Activated CD8-positive, alpha-beta memory T cell treated with anti-CD3 and anti-CD28 coated beads, Interleukin-2, amount 50 U/mL, for 1 hour (primary cell): ENCODE results near the gene PSMD14.
"Not testable (repeated sequence)": the region's sequence is repeated elsewhere in the genome, so short reads cannot be mapped to it uniquely, and the experiment has no call there.

Source experiments
- DNase-seq: peaks from one replicate; pipeline ENCODE4 v3.0.0-alpha.2; 2020; ENCODE audit errors: extremely low read depth

The PSMD14 gene

DNA sequence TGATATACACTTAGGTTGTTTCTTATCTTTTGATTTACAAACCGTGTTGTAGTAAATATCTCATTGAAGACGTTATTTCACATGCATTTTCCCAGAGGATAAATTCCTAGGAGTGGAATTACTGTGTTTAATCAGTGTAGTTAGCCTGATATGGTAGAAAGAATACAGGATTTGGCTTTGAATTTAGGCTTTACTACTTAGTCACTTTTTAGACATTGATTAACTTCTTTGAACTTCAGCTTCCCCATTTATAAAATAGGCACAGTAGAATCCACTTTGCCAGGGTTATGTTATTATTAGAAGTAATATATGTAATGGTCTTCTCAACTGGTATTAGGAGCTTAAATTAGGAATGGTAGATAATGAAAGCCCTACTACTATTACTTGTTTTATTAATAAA, 27.4 kb downstream of the PSMD14 start:
- no peak for DNase-seq

DNA sequence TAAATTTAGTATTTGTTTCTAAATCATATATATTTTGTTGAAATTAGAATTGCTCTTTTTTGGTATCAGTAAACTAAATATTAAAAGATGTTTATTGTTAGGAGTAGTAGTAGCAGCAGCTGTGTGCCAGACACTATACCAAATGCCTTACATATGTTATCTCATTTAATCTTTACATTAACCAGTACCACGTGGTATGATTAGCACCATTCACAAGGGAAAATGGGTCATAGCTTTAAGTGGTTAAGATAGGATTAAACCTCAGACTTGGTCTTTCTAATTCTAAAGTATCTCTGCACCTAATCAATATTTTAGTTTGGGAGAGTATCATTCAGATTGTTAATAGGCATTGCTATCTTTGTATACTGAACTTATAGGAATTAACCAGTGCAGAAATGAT, 29.0 kb downstream of the PSMD14 start:
- DNase-seq, result no peak

DNA sequence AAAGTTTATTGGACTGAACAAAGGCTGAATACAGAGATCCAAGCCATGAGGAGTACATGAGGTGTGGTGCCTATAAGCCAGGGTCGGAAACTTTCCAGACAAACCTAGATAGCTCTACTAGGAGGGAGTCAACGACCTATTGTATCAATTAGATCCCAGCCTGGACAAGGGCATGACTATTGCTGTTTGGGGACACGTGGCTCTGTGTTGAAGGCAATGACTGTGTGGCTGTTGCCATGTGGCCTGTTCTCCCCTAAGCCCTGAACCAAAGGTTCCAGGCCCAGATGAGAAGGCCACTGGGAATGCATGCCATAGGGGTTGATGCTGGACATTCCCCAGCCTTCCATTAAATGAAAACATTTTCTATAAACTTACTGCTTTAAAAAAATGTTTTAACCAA, 31.3 kb downstream of the PSMD14 start:
- DNase-seq, result not testable (repeated sequence)

DNA sequence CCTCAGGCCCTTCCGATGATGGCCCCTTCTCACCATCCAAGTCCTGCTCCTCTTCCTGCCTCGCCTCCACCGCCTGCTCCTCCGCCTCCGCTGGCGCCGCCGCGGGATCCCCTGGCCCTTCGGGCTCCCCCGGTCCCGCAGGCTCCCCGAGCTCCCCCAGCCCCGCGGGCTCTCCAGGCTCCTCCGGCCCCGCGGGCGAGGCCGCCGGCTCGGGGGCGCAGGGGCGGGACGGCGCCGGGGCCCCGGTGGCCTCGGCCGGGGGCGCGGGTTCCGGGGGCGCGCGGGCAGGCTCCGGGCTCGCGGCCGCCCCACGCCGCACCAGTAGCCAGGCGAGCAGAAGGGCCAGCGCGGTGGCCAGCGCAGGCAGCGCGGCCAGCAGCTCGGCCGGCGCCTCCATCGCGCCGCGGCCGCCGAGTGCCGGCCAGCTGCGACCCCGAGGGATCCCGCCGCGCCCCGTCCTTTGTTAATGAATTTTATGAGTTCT, 32.7 kb downstream of the PSMD14 start:
- not testable (repeated sequence) for DNase-seq

DNA sequence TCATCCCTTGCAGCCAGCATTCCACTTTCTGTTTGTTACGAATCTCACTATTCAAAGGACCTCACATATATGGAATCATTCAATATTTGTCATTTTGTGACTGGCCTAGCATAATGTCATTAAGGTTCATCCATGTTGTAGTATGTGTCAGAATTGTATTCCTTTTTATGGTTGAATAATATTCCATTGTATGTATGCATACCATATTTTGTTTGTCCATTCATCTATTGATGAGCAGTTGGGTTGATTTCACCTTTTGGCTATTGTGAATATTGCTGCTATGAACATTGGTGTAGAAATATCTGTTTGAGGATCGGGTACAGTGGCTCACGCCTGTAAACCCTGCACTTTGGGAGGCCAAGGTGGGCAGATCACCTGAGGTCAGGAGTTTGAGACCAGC, 35.0 kb downstream of the PSMD14 start:
- no peak for DNase-seq

DNA sequence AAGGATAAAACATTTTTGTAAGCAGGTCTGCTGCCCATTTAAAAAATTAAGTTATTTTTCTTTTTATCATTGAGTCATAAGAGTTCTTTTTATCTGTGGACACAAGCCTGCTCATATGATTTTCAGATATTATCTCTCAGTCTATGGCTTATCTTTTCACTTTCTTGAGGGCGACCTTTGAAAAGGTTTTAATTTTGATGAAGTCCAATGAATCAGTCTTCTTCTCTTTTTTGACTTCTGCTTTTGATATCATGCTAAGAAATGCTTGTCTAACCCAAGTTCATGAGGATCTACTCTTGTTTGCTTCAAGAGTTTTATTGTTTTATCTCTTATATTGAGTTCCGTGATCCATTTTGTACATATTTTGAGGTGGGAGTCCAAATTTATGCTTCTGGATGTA, 36.5 kb downstream of the PSMD14 start:
- no peak for DNase-seq

DNA sequence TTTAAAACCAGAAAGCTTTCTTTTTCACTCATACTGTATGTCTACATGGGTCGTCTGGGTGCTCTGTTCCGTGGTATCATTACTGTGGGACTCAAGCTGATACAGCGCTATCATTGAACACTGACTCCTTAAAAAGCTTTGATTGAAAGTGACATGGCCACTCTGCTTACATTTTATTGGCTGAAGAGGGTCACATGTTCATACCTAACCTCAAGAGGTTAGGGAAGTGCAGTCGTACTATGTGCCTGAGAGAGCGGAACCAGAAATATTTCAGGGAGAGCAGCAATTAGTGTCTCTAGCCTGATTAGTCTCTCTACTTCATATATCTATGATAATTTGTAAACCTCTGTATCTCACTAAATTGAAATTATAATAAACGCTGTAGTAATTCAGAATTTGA, 43.5 kb downstream of the PSMD14 start:
- DNase-seq, result no peak

DNA sequence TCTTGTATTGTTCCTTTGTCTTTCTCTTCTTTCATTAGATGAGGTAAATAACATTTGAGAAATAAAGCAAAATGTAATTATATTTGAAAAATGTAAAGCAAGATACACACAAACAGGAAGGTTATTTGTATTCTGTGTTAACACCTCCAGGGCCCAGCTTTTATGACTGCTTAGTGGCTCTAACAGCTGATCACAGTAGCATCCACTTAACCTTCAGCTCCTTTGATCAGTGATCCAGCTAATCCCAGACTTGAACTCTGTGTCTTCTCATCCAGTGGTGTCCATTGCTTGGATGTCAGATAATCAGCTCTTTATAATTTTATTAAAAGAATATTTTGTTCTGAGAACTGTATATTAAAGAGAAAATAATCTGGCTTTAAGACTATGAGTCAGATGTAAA, 44.5 kb downstream of the PSMD14 start:
- DNase-seq, result no peak

DNA sequence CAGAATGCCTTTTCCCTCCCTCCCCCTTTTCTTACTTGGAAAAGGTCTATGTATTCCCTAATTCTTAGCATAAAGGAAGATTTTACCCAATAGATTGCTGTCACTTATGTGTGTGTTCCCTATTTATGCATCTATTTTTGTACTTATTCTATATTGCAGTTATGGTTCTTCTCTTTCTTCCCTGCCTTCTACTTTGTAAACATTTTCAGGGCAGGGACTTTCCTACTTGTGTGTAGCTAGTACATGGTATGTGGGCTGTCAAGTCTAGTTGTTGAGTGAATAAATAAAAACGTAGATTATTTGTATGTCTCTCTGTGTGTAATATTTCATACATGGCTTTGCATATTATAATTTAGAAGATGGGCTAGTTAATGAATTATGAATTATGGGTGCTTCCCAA, 45.3 kb downstream of the PSMD14 start:
- no peak for DNase-seq

DNA sequence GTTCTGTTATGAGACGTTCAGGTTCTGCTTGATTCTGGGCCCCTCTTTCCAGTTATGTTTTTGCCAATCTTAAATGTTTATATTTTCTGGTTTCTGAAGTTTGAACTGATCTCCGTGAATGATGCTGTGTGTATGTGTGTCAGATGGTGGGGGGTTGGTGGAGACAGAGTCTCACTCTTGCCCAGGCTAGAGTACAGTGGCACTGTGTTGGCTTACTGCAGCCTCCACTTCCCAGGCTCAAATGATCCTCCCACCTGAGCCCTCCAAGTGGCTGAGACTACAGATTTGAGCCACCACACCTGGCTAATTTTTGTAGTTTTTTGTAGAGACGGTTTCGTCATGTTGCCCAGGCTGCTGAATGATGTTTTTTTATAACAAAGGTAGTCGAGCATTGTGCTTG, 45.9 kb downstream of the PSMD14 start:
- DNase-seq, result no peak

DNA sequence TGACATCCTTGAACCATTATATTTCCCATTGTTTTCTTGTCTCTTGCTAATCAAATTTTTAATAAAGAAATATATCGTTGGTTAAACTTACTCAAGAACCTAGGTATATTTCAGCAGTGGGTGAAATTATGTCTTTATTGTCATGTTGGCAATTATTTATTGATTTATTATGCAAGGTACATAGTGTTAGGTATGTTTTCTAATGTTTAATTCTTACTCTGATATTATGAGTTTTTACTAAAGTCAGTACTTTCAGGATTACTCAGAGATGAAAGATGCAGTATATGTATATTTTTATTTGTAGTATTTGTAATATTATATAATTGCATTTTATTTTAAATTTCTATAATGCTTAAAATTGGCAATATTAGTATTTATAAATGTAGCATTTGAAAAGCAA, 46.9 kb downstream of the PSMD14 start:
- no peak for DNase-seq

DNA sequence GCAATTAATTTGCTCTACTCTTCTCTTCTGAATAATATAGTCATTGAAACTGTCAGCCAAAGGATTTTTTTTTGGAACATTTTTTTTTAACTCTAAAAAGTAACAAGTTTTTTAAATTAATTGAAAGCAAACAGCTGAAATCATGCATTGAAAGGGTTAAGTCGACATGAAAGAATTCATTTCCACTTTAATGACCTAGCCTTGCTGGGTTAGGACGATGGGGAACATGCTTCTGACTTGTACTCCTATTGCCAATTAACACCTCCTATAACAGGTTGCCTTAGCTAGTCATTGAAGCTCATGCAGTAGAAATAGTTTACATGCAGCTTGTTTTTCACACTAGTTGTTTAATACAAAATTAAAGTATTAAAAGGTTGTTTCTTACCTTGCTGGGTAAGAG, 47.8 kb downstream of the PSMD14 start:
- DNase-seq, result no peak

DNA sequence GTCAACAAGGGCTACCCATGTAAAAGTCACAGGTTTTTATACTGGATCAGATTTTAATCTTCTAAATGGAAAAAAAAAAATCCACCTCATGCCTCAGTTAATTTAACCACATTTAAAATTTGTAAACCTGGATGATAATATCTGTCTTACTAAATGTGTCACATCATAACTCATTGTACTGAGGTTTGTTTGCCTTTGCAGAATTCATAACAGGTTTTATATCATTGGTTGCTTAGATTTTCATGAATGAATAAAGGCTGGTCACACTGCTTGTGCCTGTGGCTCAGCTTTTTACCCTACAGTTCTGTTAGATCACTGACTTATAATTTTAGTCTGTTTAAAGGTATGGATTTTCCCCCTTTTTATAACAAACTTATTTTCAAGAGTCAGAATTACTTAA, 48.9 kb downstream of the PSMD14 start:
- no peak for DNase-seq

DNA sequence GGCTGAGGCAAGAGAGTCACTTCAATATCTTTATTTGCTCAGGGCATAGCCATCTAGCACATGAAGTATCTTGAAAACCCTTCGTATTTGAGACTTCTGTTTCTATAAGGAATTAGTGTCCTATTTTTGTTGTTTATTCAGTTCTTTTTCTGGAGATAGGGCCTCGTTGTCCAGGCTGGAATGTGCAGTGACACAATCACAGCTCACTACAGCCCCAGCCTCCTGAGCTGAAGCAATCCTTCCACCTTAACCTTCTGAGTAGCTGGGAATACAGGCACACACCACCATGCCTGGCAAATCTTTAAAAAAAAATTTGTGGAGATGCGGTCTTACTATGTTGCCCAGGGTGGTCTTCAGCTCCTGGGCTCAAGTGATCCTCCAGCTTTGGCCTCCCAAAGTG, 50.6 kb downstream of the PSMD14 start:
- DNase-seq, result no peak

DNA sequence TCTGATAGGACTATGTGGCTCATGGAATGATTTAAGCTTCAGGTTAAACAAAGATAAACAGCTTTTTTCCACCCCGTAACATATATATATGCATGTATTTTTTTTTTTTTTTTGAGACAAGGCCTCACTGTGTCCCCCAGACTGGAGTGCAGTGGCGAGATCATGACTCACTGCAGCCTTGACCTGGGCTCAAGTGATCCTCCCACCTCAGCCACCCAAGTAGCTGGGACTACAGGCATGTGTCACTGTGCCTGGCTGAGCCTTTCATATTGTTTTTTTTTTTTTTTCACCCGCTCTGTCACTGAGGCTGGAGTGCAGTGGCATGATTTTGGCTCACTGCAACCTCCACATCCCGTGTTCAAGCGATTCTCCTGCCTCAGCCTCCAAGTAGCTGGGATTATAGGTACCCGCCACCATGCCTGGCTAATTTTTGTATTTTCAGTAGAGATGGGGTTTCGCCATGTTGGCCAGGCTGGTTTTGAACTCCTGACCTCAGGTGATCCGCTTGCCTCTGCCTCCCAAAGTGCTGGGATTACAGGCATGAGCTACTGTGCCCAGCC, 52.0 kb downstream of the PSMD14 start:
- not testable (repeated sequence) for DNase-seq

DNA sequence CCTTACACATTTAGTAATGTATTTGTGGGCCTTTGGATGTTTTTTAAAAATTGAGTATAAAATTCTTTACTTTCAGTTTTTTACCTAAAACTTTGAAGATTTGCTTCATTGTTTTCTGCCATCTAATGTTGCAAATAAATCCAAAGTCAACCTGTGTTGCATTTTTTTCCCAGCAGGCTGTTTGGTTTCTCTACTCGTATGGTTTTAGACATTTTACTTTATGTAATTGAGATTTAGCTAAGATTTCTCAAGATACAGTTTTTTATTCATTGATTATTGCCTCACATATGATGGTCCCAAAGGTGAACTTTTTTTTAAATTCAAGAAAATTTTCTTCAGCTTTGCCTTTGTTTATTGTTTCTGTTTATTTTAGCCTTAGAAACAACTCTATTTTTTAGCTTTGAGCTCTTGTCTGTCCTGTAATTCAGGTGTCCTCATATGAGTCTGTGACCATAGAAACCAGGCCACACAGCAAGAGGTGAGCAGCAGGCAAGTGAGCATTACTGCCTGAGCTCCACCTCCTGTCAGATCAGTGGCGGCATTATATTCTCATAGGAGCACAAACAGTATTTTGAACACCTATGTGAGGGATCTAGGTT, 54.4 kb downstream of the PSMD14 start:
- no peak for DNase-seq

DNA sequence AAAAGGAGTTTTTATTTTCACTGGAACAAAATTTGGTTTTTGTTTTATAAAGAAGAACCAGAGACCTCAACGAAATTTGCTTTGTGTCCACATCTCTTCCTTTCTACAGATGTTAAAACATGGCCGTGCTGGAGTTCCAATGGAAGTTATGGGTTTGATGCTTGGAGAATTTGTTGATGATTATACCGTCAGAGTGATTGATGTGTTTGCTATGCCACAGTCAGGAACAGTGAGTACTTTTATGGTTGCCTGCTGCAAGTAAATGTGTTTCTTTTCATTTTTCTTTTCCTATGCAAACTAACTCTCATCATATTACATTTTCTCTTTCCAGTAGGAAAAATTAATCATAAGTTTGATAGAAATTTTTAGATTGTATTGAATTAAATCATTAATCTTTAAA, 59.5 kb downstream of the PSMD14 start:
- no peak for DNase-seq

DNA sequence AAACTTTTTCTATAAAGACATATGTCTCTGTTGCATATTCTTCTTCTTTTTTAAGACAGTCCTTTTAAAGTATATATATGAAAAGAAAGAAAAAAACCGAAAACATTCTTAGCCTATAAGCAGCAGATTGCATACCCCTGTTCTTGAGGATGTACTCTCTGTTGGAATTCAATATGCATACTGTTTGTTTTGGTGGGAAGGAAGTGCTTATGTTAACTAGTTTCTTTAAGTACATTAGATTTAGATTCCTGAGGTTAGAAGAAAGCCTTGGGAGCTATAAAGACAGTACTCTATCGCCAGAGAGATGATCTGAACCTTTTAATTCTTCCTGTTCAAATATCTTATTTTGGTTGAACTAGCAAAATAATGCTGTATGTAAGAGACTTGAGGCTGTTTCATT, 61.1 kb downstream of the PSMD14 start:
- no peak for DNase-seq

DNA sequence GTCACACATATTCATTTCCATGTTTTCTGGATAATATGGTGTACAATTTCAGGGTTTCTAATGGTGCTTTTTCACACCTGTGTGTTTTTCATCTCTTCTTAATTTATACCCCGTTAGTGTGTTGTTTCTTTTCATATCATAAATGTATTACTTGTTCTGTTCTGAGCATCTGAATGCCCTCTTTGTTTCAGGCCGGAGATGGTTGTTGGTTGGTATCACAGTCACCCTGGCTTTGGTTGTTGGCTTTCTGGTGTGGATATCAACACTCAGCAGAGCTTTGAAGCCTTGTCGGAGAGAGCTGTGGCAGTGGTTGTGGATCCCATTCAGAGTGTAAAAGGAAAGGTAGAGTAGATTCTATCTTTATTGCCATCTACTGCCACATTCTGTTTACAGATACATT, 62.8 kb downstream of the PSMD14 start:
- DNase-seq, result no peak

DNA sequence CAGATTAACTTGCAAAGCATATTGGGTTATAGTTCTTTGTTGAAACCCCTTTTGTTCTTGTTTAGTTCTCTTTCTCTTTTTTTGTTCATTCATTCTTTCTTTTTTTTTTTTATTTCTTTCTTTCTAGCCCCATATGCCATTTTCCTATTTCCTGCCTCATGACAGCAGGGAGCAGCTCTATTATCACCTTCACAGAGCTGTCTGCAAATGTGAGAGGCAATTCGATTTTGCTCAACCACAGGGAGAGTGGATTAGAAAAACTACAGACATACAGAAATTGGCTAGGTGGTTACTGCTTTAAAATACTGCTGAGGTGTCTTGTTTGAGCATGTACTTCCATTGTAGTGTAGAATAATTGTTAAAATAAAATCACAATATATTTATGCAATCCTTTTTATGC, 63.6 kb downstream of the PSMD14 start:
- DNase-seq, result no peak

DNA sequence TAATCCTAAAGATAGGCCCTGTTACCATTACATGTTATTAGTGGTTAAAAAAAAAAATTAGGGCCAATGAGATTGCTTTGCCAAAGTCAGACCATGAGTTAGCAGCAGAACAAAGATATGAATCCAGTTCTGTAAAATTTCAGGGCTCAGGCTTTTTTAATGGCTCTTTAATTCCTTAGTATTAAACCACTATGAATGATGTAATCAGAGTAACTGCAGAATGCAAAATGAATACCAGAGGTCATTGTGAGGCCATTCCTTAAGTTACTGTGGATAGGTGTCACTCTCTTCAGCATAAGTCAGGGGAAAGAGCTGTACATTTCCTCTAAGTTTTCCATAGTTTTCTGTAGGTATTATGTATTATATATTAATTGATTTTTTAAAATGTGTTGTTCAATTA, 65.7 kb downstream of the PSMD14 start:
- no peak for DNase-seq

DNA sequence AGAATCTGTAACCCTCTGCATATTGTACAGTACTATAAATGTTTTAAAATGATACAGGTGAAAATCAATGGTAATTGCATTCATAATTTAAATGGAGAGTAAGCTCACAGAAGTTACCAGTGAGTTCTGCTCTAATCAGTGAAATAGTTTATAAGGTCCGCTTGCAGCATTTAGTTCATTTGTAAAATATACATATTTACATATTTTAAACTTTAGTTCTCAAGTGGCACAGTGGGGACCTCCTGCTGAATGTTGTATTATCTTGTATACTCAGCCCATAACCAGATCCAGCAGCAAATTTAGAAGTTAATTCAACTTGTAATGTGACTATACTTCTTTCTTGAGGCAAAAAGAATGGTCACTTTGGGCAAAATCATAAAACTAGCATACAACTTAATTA, 66.2 kb downstream of the PSMD14 start:
- DNase-seq, result no peak

DNA sequence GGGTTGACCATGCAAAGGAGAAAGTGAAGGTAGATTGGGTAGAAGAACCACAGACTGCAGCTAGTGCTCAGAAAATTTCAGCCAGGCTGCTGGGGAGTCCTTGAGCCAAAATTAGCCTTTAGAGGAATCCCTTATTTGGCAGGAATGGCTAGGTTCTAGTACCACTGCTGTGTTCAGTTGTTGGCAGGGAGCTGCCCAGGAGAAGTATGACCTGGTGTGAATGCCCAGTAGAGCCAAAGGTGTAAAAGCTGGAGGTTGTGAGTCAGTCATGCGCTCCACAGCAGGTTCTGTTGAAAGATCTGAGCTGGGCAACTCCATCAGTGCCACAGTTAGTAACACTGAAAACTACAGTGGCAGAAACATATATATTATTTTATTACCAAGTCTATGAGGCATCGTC, 71.5 kb downstream of the PSMD14 start:
- DNase-seq, result no peak

DNA sequence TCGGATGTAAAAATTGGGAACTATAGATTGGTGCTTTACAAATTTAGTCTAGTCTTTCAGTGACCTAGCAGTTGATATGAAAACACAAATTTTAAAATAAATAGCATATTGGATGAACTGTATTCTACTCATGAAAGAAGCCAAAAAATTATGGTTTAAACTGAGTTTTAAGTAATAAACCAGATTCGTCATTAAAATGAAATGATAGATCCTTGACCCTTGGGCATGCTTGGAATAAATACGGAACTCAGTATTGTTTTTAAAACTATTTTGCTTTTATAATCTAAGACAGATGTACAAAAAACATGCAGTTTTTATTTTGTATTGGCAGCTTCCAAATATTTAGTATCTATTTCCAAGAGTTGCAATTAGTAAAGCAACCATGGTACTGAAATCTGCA, 73.3 kb downstream of the PSMD14 start:
- no peak for DNase-seq
